Occipital lobe (tissue), 3 donors: ENCODE data around the gene MACROD1. TPM values are rescaled to one million over a fixed set of nuclear protein-coding genes. Genes with fewer than 3 reads are reported as not detected.
"Not testable (repeated sequence)": the region's sequence is repeated elsewhere in the genome, so short reads cannot be mapped to it uniquely, and the experiment has no call there.

Experiments used
- DNase-seq: peaks from one replicate; lab custom pipeline; 2025; lab: John Stamatoyannopoulos, UW
- small RNA-seq: library from RNA; depleted of rRNA; stranded (forward); fragments of <200 nt; gene quantifications from one replicate; pipeline ENCODE3, GENCODE V24; 2014
- total RNA-seq: library from RNA; depleted of rRNA; stranded (reverse); fragments of >200 nt; gene quantifications from one replicate; pipeline ENCODE4 v1.2.3, GENCODE V29; 2014

The MACROD1 gene
- total RNA-seq, 1 donor from 2014 or later = 16.2 TPM

- DNase-seq = not testable (repeated sequence)
Observed at GRCh38 chr11:63963895-63964294, 202.0 kb downstream of the MACROD1 start.

- DNase-seq = no peak
Observed at GRCh38 chr11:63961608-63962412, 204.1 kb downstream of the MACROD1 start.

GRCh38 chr11:63958008-63958407 is 207.9 kb downstream of the MACROD1 start:
- no peak for DNase-seq

GRCh38 chr11:63952570-63952969 is 213.3 kb downstream of the MACROD1 start:
- DNase-seq = no peak

GRCh38 chr11:63951779-63952536 is 214.0 kb downstream of the MACROD1 start:
- no peak for DNase-seq

Small RNAs within 50 kb of the gene (small RNA-seq; reads per million reads assigned to genes)
- not detected for gene RNU6-45P

Other genes with a start within 250 kb of the MACROD1 start
- 9.5 TPM for gene RCOR2, start 248.9 kb downstream of the MACROD1 start, total RNA-seq
- gene NAA40, start 227.1 kb downstream of the MACROD1 start, total RNA-seq = 9.8 TPM
- gene COX8A, start 191.5 kb downstream of the MACROD1 start, total RNA-seq = 190 TPM
- gene OTUB1, start 179.7 kb downstream of the MACROD1 start, total RNA-seq = 25.3 TPM
- 5.0 TPM for gene FLRT1, start 130.2 kb downstream of the MACROD1 start, total RNA-seq
- 69.4 TPM for gene STIP1, start 20.1 kb upstream of the MACROD1 start, total RNA-seq
- gene FERMT3, start 40.6 kb upstream of the MACROD1 start, total RNA-seq = 1.6 TPM
- 7.3 TPM for gene TRPT1, start 60.1 kb upstream of the MACROD1 start, total RNA-seq
- 11.2 TPM for gene NUDT22, start 60.2 kb upstream of the MACROD1 start, total RNA-seq
- gene DNAJC4, start 64.4 kb upstream of the MACROD1 start, total RNA-seq = 5.6 TPM
- gene VEGFB, start 68.5 kb upstream of the MACROD1 start, total RNA-seq = 9.5 TPM
- gene FKBP2, start 75.0 kb upstream of the MACROD1 start, total RNA-seq = 17.5 TPM
- 74.2 TPM for gene PPP1R14B, start 80.8 kb upstream of the MACROD1 start, total RNA-seq
- gene PLCB3, start 85.4 kb upstream of the MACROD1 start, total RNA-seq = 9.2 TPM
- 28.2 TPM for gene BAD, start 118.6 kb upstream of the MACROD1 start, total RNA-seq
- 9.7 TPM for gene GPR137, start 119.7 kb upstream of the MACROD1 start, total RNA-seq
- gene KCNK4, start 125.2 kb upstream of the MACROD1 start, total RNA-seq = 3.0 TPM
- 1.7 TPM for gene CATSPERZ, start 134.2 kb upstream of the MACROD1 start, total RNA-seq
- 14.2 TPM for gene ESRRA, start 139.4 kb upstream of the MACROD1 start, total RNA-seq
- 81.9 TPM for gene TRMT112, start 151.4 kb upstream of the MACROD1 start, total RNA-seq
- gene PRDX5, start 152.0 kb upstream of the MACROD1 start, total RNA-seq = 93.0 TPM
- 1.4 TPM for gene CCDC88B, start 174.1 kb upstream of the MACROD1 start, total RNA-seq
- 10.0 TPM for gene RPS6KA4, start 193.0 kb upstream of the MACROD1 start, total RNA-seq